T-helper 1 cell treated with Interleukin-12 subunit alpha and Interleukin-12 subunit beta and Interleukin-4 antibody, amounts not matched to agents 30 ng/mL and 1 ng/mL, for 36 hours (primary cell): ENCODE results near the gene VARS2. TPM values are rescaled to one million over a fixed set of nuclear protein-coding genes. Genes with fewer than 3 reads are reported as not detected.
"Not testable (repeated sequence)": the region's sequence is repeated elsewhere in the genome, so short reads cannot be mapped to it uniquely, and the experiment has no call there.

Experiments used
- intact Hi-C: fragments of 100-400 bp; cut with micrococcal nuclease; formaldehyde crosslinking; loops from one replicate; pipeline ENCODE4 v1.15.1; 2024
- total RNA-seq: library from RNA; stranded (reverse); gene quantifications from 2 replicates; pipeline ENCODE4 v1.2.3, GENCODE V29; 2022

VARS2 gene
- total RNA-seq, 1 donor from 2014 or later = 47.2 TPM

GRCh38 chr6:30924040-30924627, 10.1 kb downstream of the VARS2 start:
- intact Hi-C loops = not testable (repeated sequence)

GRCh38 chr6:30926644-30927043, 12.6 kb downstream of the VARS2 start:
- intact Hi-C loops = no loop called here

GRCh38 chr6:30927080-30927479, 13.0 kb downstream of the VARS2 start:
- intact Hi-C loops = not testable (repeated sequence)

- intact Hi-C loops = no loop called here
Measured at GRCh38 chr6:30928677-30929076, 14.6 kb downstream of the VARS2 start.

GRCh38 chr6:30930506-30930905, 16.5 kb downstream of the VARS2 start:
- intact Hi-C loops = no loop called here

GRCh38 chr6:30931272-30931671, 17.2 kb downstream of the VARS2 start:
- intact Hi-C loops = no loop called here

GRCh38 chr6:30931969-30932645, 18.1 kb downstream of the VARS2 start, which contains the start of gene SFTA2:
Gene SFTA2 (minus strand): TSS chr6:30932170. CDS start chr6:30932096, 74 bp downstream.
- intact Hi-C loops = no loop called here

- intact Hi-C loops = no loop called here
Measured at GRCh38 chr6:30932665-30933365, 18.8 kb downstream of the VARS2 start.

GRCh38 chr6:30935018-30935417, 21.0 kb downstream of the VARS2 start:
- intact Hi-C loops = no loop called here

- intact Hi-C loops = no loop called here
Measured at GRCh38 chr6:30937265-30937664, 23.2 kb downstream of the VARS2 start.

- intact Hi-C loops = no loop called here
Measured at GRCh38 chr6:30938730-30939129, 24.7 kb downstream of the VARS2 start.

- intact Hi-C loops = no loop called here
Measured at GRCh38 chr6:30939473-30939872, 25.4 kb downstream of the VARS2 start.

- intact Hi-C loops = no loop called here
Measured at GRCh38 chr6:30940361-30940986, 26.4 kb downstream of the VARS2 start, which contains the start of gene MUCL3. Gene MUCL3 (plus strand): TSS chr6:30940973. CDS start chr6:30941000, 27 bp downstream.

GRCh38 chr6:30942338-30943060, 28.5 kb downstream of the VARS2 start:
- intact Hi-C loops = no loop called here

GRCh38 chr6:30944051-30944450, 30.0 kb downstream of the VARS2 start:
- intact Hi-C loops = no loop called here

- intact Hi-C loops = no loop called here
Measured at GRCh38 chr6:30945281-30945680, 31.2 kb downstream of the VARS2 start.

- intact Hi-C loops = no loop called here
Measured at GRCh38 chr6:30947231-30947630, 33.2 kb downstream of the VARS2 start.

- intact Hi-C loops = no loop called here
Measured at GRCh38 chr6:30948811-30949210, 34.8 kb downstream of the VARS2 start.

GRCh38 chr6:30951907-30952469, 38.0 kb downstream of the VARS2 start:
- intact Hi-C loops = no loop called here

GRCh38 chr6:30954631-30955366, 40.8 kb downstream of the VARS2 start:
- intact Hi-C loops = loop anchor here (1.0 kb wide), 1 partner anchor 10 kb away; no protein-coding TSS in a partner anchor
